HG02973 (cell line): ENCODE measurements around the gene CASP5.

ENCODE experiments used
- ATAC-seq: cut with Tn5 transposase; IDR thresholded peaks from one replicate; pipeline ENCODE4 v1.9.1; 2021; ENCODE audit warnings: moderate library complexity; ENCODE audit not compliant: unreplicated experiment

CASP5 gene

GRCh38 chr11:104968355-104968855 lies 54.6 kb downstream of the CASP5 start, which contains the start of gene CASP4:
TSS of gene CASP4 (minus strand) at chr11:104968574. CDS start at chr11:104968525, 49 bp downstream.
- ATAC-seq = peak; percentile 89

- no peak for ATAC-seq
These were observed 55.2 kb downstream of the CASP5 start for GRCh38 chr11:104967534-104968354.

GRCh38 chr11:104965735-104966134 lies 57.2 kb downstream of the CASP5 start:
- no peak for ATAC-seq

DNA sequence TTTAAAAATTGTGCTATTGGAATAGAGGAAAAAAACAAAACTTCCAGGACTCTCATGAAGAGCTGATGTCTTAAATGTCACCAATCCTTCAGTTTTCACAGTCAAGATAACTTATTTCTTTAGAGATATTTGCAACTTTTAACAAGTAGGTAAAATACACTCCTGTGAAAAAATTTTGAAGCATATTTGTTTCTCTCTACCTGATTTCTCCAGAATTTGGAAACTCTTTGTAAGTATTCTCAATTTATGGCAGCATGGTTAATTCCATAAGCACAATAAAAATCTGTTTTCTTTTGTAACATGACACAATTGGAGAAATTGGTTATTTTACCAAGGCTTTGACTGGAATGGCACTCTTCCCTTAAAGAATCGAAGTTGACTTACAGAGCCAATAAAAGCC lies 58.7 kb downstream of the CASP5 start:
- no peak for ATAC-seq

DNA sequence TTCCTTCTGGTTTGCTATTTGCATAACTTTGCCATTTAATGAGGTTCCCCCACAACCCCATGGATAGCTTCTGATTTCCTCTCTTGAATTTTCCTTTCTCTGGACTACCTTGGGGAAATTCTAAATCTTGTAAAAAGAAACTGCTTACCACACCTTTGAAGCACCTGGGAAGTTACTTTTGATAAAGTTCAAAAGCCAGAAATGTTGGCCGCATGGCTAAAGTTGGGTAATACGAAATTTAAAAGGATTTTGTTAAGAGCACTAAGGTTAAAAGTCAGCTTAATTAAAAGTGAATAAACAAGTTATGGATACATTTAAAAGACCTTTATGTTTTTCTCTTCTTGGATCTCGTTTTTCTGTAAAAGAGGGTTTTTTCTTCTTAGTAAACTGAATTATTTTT lies 60.1 kb downstream of the CASP5 start:
- no peak for ATAC-seq

DNA sequence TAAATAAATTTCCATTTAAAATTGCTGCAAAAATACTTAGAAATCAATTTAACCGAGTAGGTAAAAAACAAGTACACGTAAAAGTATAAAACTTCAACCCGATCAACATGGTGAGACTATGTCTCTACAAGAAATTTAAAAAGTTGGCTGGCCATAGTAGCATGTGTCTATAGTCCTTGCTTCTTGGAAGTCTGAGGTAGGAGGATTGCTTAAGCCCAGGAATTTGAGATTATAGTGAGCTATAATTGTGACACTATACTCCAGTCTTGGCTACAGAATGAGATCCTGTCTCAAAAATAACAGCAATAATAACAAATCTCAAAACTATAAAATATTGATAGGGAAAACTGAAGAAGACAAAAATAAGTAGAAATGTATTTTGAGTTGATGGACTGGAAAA lies 65.7 kb downstream of the CASP5 start:
- ATAC-seq = no peak

DNA sequence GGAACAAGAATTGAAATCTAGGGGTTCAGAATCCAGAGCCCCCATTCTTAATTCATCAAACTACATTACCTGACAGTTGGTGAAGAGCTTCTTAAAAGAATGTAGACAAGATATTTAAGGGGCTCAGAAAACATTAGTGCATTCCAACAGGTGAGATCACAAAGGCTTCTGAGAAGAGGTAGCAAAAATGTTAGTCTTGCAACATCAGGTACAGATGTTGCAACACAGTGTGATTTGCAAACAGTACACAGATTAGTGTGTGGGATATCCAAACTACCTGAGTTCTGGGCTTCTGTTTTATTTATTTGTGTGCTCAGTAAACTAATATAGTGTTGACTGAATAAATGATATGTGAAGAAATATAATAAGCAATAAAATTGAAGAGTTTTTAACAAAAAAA lies 66.4 kb downstream of the CASP5 start:
- no peak for ATAC-seq

- peak; percentile 94 for ATAC-seq
These were observed 76.1 kb downstream of the CASP5 start for GRCh38 chr11:104946907-104947306.
